GM12878 (cell line): ENCODE results near the gene RANBP1. TPM values are rescaled to one million over a fixed set of nuclear protein-coding genes. Genes with fewer than 3 reads are reported as not detected.

ENCODE experiments used
- ATAC-seq: fragments of 200-7000 bp; cut with Tn5 transposase; 3 replicates; pipeline ENCODE4 v1.9.1; 2020; ENCODE audit warnings: mild to moderate bottlenecking, moderate library complexity
- BruUV-seq: library from RNA; stranded (reverse); fragments of 400-500 nt; replicated peaks from 2 replicates; lab custom pipeline; 2021; lab: Mats Ljungman, UMichigan
- CTCF ChIA-PET: fragments of 300-600 bp; sonication (Branson Sonifier 250); formaldehyde crosslinking; extraction: SDS; loops from one replicate; lab custom pipeline; 2021; ENCODE audit warnings: inconsistent platforms; lab: Yijun Ruan, JAX
- POLR2A ChIA-PET: fragments of 350-600 bp; formaldehyde crosslinking; extraction: SDS; loops from one replicate; lab custom pipeline; 2021; ENCODE audit warnings: inconsistent platforms; lab: Charles Lee
- RAD21 ChIA-PET: fragments of 300-600 bp; sonication (Branson Sonifier 250); formaldehyde crosslinking; loops from one replicate; lab custom pipeline; 2023; ENCODE audit warnings: antibody characterized with exemption; ENCODE audit not compliant: unreplicated experiment; lab: Charles Lee
- SMC1A ChIA-PET: fragments of 300-600 bp; sonication (Branson Sonifier 250); formaldehyde crosslinking; loops from one replicate; lab custom pipeline; 2023; ENCODE audit not compliant: unreplicated experiment, uncharacterized antibody; lab: Charles Lee
- DNase-seq: peaks from one replicate; pipeline ENCODE4 v3.0.0-alpha.2; 2011; ENCODE audit warnings: low read depth, low spot score
- FAIRE-seq: peaks from 3 replicates; lab custom pipeline; 2011; peaks lifted over from hg19 to GRCh38; lab: Jason Lieb, UNC
- H2AFZ ChIP-seq: 2 replicates; pipeline ENCODE4 v1.6.0; 2011; ENCODE audit warnings: low read depth, low read length, control low read depth; ENCODE audit not compliant: control insufficient read depth
- H3K27ac ChIP-seq: 2 replicates; pipeline ENCODE4 v1.5.1; 2011; ENCODE audit warnings: control low read depth; ENCODE audit not compliant: control insufficient read depth, insufficient read depth
- H3K27me3 ChIP-seq, 2 experiments: replicated peaks in 1 of 2; 2 replicates each; pipeline versions ENCODE4 v1.6.0 to v1.6.1; 2011; ENCODE audit warnings: low read length in 1 of 2; ENCODE audit not compliant: control insufficient read depth in 2 of 2, insufficient read depth in 2 of 2
- H3K36me3 ChIP-seq, 2 experiments: 2 replicates each; pipeline ENCODE4 v1.5.1; 2011; ENCODE audit warnings: low read length in 1 of 2; ENCODE audit not compliant: control insufficient read depth in 2 of 2, insufficient read depth in 2 of 2
- H3K4me1 ChIP-seq: 2 replicates; pipeline ENCODE4 v1.6.1; 2011; ENCODE audit warnings: mild to moderate bottlenecking, low read length, moderate library complexity, mixed read lengths; ENCODE audit not compliant: control insufficient read depth, insufficient read depth
- H3K4me2 ChIP-seq: 2 replicates; pipeline ENCODE4 v1.6.0; 2011; ENCODE audit warnings: control low read depth; ENCODE audit not compliant: control insufficient read depth, insufficient read depth
- H3K4me3 ChIP-seq: fragments of 200-600 bp; sonication (generic); 2 replicates; pipeline ENCODE4 v1.5.1; 2016
- H3K79me2 ChIP-seq: 2 replicates; pipeline ENCODE4 v1.6.0; 2011; ENCODE audit warnings: low read length; ENCODE audit not compliant: control insufficient read depth, insufficient read depth
- H3K9ac ChIP-seq: 2 replicates; pipeline ENCODE4 v1.8.0; 2011; ENCODE audit warnings: low read length, control low read depth, mixed read lengths; ENCODE audit not compliant: control insufficient read depth, insufficient read depth
- H3K9me3 ChIP-seq: replicated peaks from 3 replicates; pipeline ENCODE4 v1.5.1; 2011; ENCODE audit warnings: mild to moderate bottlenecking, low read length; ENCODE audit not compliant: control insufficient read depth, insufficient read depth
- H4K20me1 ChIP-seq: 2 replicates; pipeline ENCODE4 v1.6.0; 2011; ENCODE audit not compliant: control insufficient read depth, insufficient read depth
- CTCF ChIP-seq, 3 experiments: IDR thresholded peaks in 2 of 3; conservative IDR thresholded peaks in 1 of 3; 2 replicates each; pipeline ENCODE4 v1.5.1; 2011; ENCODE audit warnings: low read depth in 3 of 3, low read length in 3 of 3, mild to moderate bottlenecking in 3 of 3, control low read depth in 2 of 3, moderate library complexity in 2 of 3, inconsistent platforms in 1 of 3, mixed read lengths in 1 of 3; ENCODE audit not compliant: control insufficient read depth in 2 of 3, insufficient read depth in 1 of 3; ENCODE audit errors: extremely low read depth in 1 of 3
- EP300 ChIP-seq, 2 experiments: fragments of 150-350 bp in 1 of 2; IDR thresholded peaks; 2 replicates each; pipeline ENCODE4 v1.6.1; 2011 to 2012; ENCODE audit warnings: low read depth in 2 of 2, low read length in 2 of 2, borderline replicate concordance in 1 of 2, improper control_type of control experiment in 1 of 2, inconsistent platforms in 1 of 2; ENCODE audit not compliant: control insufficient read depth in 1 of 2
- ESRRA ChIP-seq: IDR thresholded peaks from 2 replicates; pipeline ENCODE4 v1.6.1; 2012; ENCODE audit warnings: mild to moderate bottlenecking, low read length, improper control_type of control experiment
- MLLT1 ChIP-seq: fragments of 450-650 bp; IDR thresholded peaks from 2 replicates; pipeline ENCODE4 v1.6.1; 2016; ENCODE audit warnings: mild to moderate bottlenecking
- MTA3 ChIP-seq: IDR thresholded peaks from 2 replicates; pipeline ENCODE4 v1.6.1; 2012; ENCODE audit warnings: low read length, inconsistent platforms, borderline replicate concordance
- MXI1 ChIP-seq: fragments of 150-350 bp; IDR thresholded peaks from 2 replicates; pipeline ENCODE4 v1.6.1; 2011; ENCODE audit warnings: low read depth, mild to moderate bottlenecking, inconsistent platforms, low read length, improper control_type of control experiment
- NBN ChIP-seq: fragments of 450-650 bp; IDR thresholded peaks from 2 replicates; pipeline ENCODE4 v1.6.1; 2016
- NFXL1 ChIP-seq: fragments of 450-650 bp; IDR thresholded peaks from 2 replicates; pipeline ENCODE4 v1.6.1; 2017; ENCODE audit warnings: antibody characterized with exemption, mild to moderate bottlenecking, borderline replicate concordance
- PAX5 ChIP-seq: IDR thresholded peaks from 2 replicates; pipeline ENCODE4 v1.6.1; 2011; ENCODE audit warnings: low read depth, low read length, borderline replicate concordance
- POLR2AphosphoS2 ChIP-seq: IDR thresholded peaks from 2 replicates; pipeline ENCODE4 v1.6.1; 2011; ENCODE audit warnings: low read depth, mild to moderate bottlenecking, low read length, improper control_type of control experiment, moderate library complexity
- POU2F2 ChIP-seq: IDR thresholded peaks from 3 replicates; pipeline ENCODE4 v1.6.1; 2011; ENCODE audit warnings: low read depth, mild to moderate bottlenecking, low read length, borderline replicate concordance
- REST ChIP-seq: IDR thresholded peaks from 2 replicates; pipeline ENCODE4 v1.6.1; 2012; ENCODE audit warnings: mild to moderate bottlenecking, low read depth, low read length
- SMARCA5 ChIP-seq: fragments of 450-650 bp; IDR thresholded peaks from 2 replicates; pipeline ENCODE4 v1.6.1; 2017; ENCODE audit warnings: mild to moderate bottlenecking
- SMC3 ChIP-seq: IDR thresholded peaks from 2 replicates; pipeline ENCODE4 v1.6.1; 2011; ENCODE audit warnings: low read length, improper control_type of control experiment, borderline replicate concordance
- SP1 ChIP-seq: IDR thresholded peaks from one replicate; pipeline ENCODE4 v1.6.1; 2011; ENCODE audit warnings: low read depth, low read length
- YY1 ChIP-seq: IDR thresholded peaks from 2 replicates; pipeline ENCODE4 v1.6.1; 2011; ENCODE audit warnings: low read depth, mild to moderate bottlenecking, low read length
- ZBED1 ChIP-seq: IDR thresholded peaks from 2 replicates; pipeline ENCODE4 v1.6.1; 2016; ENCODE audit warnings: borderline replicate concordance
- WGBS: methylation state at CpG from one replicate; pipeline ENCODE4 v1.1.6; 2016; ENCODE audit warnings: low lambda C conversion rate; ENCODE audit not compliant: insufficient replicate concordance, insufficient coverage; ENCODE audit errors: missing lambda C conversion rate; 5-methylcytosine and 5-hydroxymethylcytosine counted together
- in situ Hi-C: fragments of 300-500 bp; cut with MboI; formaldehyde crosslinking; loops from 9 replicates; pipeline ENCODE4 v1.14.3; 2018; ENCODE audit warnings: mixed read lengths
- intact Hi-C: fragments of 100-400 bp; cut with micrococcal nuclease; formaldehyde crosslinking; loops from one replicate; pipeline ENCODE4 v1.14.2; 2022; ENCODE audit not compliant: unreplicated experiment
- polyA plus RNA-seq, 11 experiments: library from polyadenylated mRNA; depleted of rRNA in 4 of 11; unstranded in 6 of 11; stranded (reverse) in 5 of 11; fragments of >200 nt; fragmentation: Nextera tagmentation in 4 of 11; fragmentation: Illumina TruSeq in 1 of 11; extraction: Ambion mirVana in 4 of 11; extraction: Trizol in 1 of 11; gene quantifications; 1 replicate in 1 of 11; 2 replicates in 10 of 11; pipeline versions ENCODE4 v1.2.1 to v1.2.3, GENCODE V29; 2011 to 2016; ENCODE audit warnings: inconsistent platforms in 2 of 11, missing spikeins in 2 of 11, low read depth in 1 of 11
- total RNA-seq, 4 experiments: library from RNA; depleted of rRNA in 3 of 4; stranded (reverse); fragments of >200 nt in 3 of 4; fragmentation: Illumina TruSeq in 1 of 4; extraction: Trizol in 1 of 4; gene quantifications; 2 replicates each; pipeline versions ENCODE4 v1.2.1 to v1.2.3, GENCODE V29; 2013 to 2021

Gene RANBP1
- total and polyA plus RNA-seq, 10 of the 15 experiments (the other 5 are each of a cell fraction or from before 2014, with no cell fraction given) = 55.3 to 808 (median 394) TPM

GRCh38 chr22:20152464-20152890 lies 36.6 kb downstream of the RANBP1 start:
- RAD21 ChIA-PET = no interaction called here
- BruUV-seq = no TSS peak
- Histone ChIP-seq H3K4me2 (no peak overlapping the region), H3K79me2 (no peaks in the 10 kb centered on the region), H3K4me3 (no peak overlapping the region), H2AFZ (no peak overlapping the region), H3K27me3 (no peaks in the 10 kb centered on the region; a peak in 1 of 4 replicates), H3K9me3 (no peaks in the 10 kb centered on the region), H3K36me3 (no peaks in the 10 kb centered on the region), H3K27ac (no peak overlapping the region), H3K4me1 (no peaks in the 10 kb centered on the region), H3K9ac (no peak overlapping the region), H4K20me1 (no peaks in the 10 kb centered on the region)
- CTCF ChIA-PET = interaction anchor here (0.6 kb wide), 1 partner anchor 318 kb away, joined by 3 read pairs; no protein-coding TSS in a partner anchor
- SMC1A ChIA-PET = no interaction called here
- FAIRE-seq = no peak
- 61% methylated on average over 14 of the region's 14 CpGs for WGBS
- DNase-seq = no peak
- POLR2A ChIA-PET = no interaction called here
- intact Hi-C loops (no loop called here), in situ Hi-C loops (loop anchor here (10.0 kb wide), 2 partner anchors 112 to 142 kb away; partner anchors contain the start of gene RTN4R)
- ATAC-seq = no peak
- TF ChIP-seq POLR2AphosphoS2 (no peak), PAX5 (no peak), ZBED1 (no peak), SP1 (no peak), EP300 (IDR thresholded peaks at IDR 0.05; ENCODE audit: borderline replicate concordance in 1 of 2, control insufficient read depth in 1 of 2, low read depth in 2 of 2, low read length in 2 of 2) (no peak), CTCF (IDR thresholded peaks at IDR 0.05 in 2 of 3, conservative IDR thresholded peaks at IDR 0.05 in 1 of 3; ENCODE audit: control insufficient read depth in 2 of 3, extremely low read depth in 1 of 3, insufficient read depth in 1 of 3, low read depth in 3 of 3, low read length in 3 of 3) (no peak), REST (no peak), NBN (no peak), NFXL1 (no peak), MLLT1 (no peak), POU2F2 (no peak), YY1 (no peak), SMARCA5 (no peak), MTA3 (no peak), SMC3 (no peak), MXI1 (no peak), ESRRA (no peak)
